ENCODE data around the gene SDK2. TPM values are rescaled to one million over a fixed set of nuclear protein-coding genes. Genes with fewer than 3 reads are reported as not detected.

Gene SDK2
- total RNA-seq, 4 donors from 2014 or later = 0.18 to 3.3 (median 1.2) TPM

- no peaks in the 10 kb centered on the region for H3K4me1 ChIP-seq
- H3K9me3 ChIP-seq = no peaks in the 10 kb centered on the region
- no peak overlapping the region for H3K4me3 ChIP-seq
- H3K36me3 ChIP-seq = no peaks in the 10 kb centered on the region
- TF ChIP-seq CTCF (IDR thresholded peaks at IDR 0.05) (no peak), POLR2A (IDR thresholded peaks at IDR 0.05) (no peak)
- H3K27me3 ChIP-seq = no peaks in the 10 kb centered on the region
- H3K27ac ChIP-seq = no peak overlapping the region
- DNase-seq = no peak
These were observed 229.9 kb downstream of the SDK2 start for GRCh38 chr17:73414171-73414955.

DNA sequence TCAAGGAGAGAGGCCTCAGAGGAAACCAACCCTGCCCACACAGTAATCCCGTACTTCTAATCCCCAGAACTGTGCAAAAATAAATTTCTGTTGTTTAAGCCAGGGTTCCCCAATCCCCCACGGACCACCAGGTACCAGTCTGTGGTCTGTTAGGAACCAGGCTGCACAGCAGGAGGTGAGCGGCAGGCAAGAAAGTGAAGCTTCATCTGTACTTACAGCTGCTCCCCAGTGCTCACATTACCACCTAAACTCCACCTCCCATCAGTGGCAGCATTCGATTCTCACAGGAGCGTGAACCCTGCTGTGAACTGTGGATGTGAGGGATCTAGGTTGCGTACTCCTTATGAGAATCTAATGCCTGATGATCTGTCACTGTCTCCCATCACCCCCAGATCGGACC is 231.3 kb downstream of the SDK2 start:
- H3K27me3 ChIP-seq = no peaks in the 10 kb centered on the region
- no peaks in the 10 kb centered on the region for H3K9me3 ChIP-seq
- TF ChIP-seq POLR2A (IDR thresholded peaks at IDR 0.05) (no peak), CTCF (IDR thresholded peaks at IDR 0.05) (no peak)
- H3K4me3 ChIP-seq = no peak overlapping the region
- no peaks in the 10 kb centered on the region for H3K36me3 ChIP-seq
- no peak overlapping the region for H3K27ac ChIP-seq
- DNase-seq = no peak
- no peaks in the 10 kb centered on the region for H3K4me1 ChIP-seq

DNA sequence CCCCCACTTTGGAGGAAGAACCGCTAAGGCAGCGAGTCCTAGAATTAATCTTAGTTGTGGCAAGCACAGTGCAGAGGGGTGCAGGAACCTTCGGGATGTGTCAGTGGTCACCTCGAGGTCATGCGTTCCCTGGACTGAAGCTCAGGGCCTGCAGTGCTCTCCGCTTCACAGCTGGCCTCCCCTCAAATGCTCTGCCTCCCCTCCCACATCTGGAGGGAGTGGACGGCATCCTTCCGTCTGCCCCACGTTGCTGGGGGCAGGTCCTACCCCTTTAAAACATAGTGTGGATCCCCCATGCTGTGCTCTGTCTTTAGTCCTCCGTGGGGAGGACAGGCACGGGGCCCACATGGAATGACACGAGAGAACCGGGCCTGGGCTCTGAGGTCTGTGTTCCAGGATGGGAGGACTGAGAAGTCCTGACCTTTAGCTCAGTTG is 232.9 kb downstream of the SDK2 start:
- Histone ChIP-seq H3K27ac (no peak overlapping the region), H3K27me3 (no peaks in the 10 kb centered on the region), H3K4me1 (no peaks in the 10 kb centered on the region), H3K36me3 (no peaks in the 10 kb centered on the region), H3K9me3 (no peaks in the 10 kb centered on the region), H3K4me3 (no peak overlapping the region)
- TF ChIP-seq CTCF (IDR thresholded peaks at IDR 0.05) (no peak), POLR2A (IDR thresholded peaks at IDR 0.05) (no peak)
- no peak for DNase-seq

DNA sequence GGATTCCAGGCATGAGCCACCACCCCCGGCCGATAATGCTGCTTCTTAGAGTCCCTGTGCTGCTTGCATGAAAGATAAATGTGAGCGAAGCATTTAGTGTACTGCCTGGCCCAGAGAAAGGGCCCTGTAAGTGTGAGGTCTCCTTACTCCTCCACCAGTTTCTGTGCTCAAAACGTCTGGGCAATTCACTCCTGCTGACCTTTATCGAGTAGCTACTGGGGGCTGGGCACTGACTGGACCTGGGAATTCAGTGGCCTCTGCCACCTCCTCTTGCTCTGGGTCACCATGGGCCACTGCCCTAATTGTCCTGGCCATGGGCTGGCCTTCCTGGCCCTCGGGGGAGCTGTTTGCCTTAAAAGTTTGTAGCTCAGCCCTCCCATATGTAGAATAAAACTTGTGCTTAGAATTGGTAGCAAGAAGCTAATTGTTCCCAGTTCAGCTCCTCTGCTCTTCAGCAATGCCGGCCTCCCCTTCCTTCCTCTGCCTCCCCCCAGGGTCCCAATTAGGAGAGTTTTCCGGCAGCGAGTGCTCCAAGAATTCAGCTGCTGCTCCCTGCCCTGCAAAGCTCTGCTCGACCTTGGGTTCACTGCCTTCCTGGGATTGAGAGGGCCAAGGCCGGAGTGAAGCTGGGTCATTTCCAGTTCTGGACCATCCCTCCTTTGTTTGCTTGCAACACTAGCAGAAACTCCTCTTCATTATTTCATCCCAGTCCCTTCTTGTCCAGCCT is 233.5 kb downstream of the SDK2 start:
- no peaks in the 10 kb centered on the region for H3K36me3 ChIP-seq
- no peaks in the 10 kb centered on the region for H3K27me3 ChIP-seq
- no peak overlapping the region for H3K4me3 ChIP-seq
- TF ChIP-seq CTCF (IDR thresholded peaks at IDR 0.05) = no peak
- no peak for TF ChIP-seq POLR2A (IDR thresholded peaks at IDR 0.05)
- no peak for DNase-seq
- H3K9me3 ChIP-seq = no peaks in the 10 kb centered on the region
- H3K4me1 ChIP-seq = no peaks in the 10 kb centered on the region
- H3K27ac ChIP-seq = no peak overlapping the region

DNA sequence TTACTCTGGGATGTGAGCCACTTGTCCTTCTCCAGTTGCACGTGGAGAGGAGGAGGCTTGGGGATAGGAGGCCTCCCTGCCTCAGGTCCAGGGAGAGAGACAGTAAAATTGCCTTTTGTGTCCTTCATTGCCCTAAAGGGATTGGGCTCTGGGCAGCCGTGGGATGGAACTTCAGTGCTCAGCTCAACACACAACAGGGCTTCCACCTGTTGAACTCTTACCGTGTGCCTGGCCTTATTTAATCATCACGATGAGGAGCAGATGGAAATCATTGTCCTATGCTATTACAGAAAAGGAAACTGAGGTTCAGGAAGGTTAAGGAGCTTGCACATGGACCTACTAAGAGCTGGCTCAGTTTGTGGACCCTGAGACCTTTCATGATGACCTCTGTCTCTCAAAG is 240.0 kb downstream of the SDK2 start:
- DNase-seq = no peak
- H3K27ac ChIP-seq = no peak overlapping the region
- no peaks in the 10 kb centered on the region for H3K4me1 ChIP-seq
- no peaks in the 10 kb centered on the region for H3K9me3 ChIP-seq
- no peaks in the 10 kb centered on the region for H3K36me3 ChIP-seq
- TF ChIP-seq POLR2A (IDR thresholded peaks at IDR 0.05) (no peak), CTCF (IDR thresholded peaks at IDR 0.05) (no peak)
- no peak overlapping the region for H3K4me3 ChIP-seq
- no peaks in the 10 kb centered on the region for H3K27me3 ChIP-seq

Measured in Peyer's patch (tissue), 4 donors.